ENCODE data around the gene DUOXA1.

The DUOXA1 gene

GRCh38 chr15:45131510-45131909, 1.8 kb upstream of the DUOXA1 start:
- DNase-seq (ENCODE audit: low read depth): no peak

DNA sequence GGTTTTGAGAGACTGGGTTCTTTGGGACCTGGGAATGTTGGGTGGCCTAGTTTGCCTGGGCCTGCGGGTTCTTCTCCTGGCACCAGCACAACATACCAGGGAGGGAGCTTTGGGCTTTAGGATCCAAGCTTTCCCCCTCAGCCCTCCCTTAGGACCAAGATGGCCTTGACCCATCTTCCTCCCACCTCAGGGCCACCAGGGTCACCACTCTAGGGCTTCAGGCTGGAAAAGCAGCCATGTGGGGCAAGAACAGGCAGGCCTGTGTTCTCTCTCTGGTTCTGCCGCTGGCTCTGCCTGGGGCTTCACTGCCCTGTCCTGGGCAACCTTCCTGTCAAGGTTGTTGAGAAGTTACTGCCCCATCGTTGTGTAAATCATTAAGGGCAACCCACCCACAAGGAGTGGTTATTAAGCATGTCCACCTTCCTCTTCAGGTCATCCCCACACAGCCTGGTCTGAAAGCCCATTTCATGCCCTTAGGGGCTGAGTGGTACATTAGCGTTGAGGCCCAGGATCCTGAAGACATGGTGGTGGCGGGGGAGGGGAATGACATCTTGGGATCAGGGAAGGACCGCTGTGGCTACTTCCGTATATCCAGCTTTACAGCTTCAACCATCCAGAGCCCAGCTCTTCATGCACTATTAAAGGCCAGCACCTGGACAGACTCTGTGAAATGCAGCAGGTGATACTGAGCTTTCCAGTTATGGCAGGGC, 767 bp upstream of the DUOXA1 start:
- no peak for DNase-seq (ENCODE audit: low read depth)

DNA sequence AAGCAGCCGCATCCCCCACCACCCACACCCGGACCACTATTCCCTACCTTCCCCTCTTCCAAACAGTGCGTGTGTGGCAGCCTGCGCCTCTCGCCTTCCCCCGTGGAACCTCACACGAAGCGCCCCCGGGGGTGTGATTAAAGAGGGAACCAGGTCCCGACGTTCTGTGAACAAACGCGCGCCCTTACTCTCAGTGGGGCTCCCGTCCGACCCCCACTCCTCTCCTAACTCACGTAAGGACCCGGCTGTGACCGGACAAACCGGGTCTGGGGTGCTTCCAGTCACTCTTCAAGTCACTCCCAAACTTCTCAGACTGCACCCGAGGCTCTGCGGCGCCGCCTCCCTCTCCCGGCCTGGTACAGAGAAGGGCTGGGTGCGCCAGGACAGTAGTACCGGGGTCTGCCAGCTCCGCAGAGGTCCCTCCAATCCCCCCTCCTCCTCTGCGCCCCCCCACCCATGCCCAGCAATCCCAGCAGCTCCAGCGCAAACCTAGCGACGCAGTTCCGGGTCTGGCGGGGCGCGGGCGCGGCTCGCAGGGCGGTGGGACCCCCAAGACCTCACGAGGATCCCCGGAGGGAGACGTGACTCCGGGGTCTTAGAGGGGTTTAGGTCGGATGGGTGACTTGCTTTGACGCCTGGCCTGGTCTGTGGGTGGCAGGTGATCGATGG, 574 bp downstream of the DUOXA1 start:
- DNase-seq (ENCODE audit: low read depth): no peak

DNA sequence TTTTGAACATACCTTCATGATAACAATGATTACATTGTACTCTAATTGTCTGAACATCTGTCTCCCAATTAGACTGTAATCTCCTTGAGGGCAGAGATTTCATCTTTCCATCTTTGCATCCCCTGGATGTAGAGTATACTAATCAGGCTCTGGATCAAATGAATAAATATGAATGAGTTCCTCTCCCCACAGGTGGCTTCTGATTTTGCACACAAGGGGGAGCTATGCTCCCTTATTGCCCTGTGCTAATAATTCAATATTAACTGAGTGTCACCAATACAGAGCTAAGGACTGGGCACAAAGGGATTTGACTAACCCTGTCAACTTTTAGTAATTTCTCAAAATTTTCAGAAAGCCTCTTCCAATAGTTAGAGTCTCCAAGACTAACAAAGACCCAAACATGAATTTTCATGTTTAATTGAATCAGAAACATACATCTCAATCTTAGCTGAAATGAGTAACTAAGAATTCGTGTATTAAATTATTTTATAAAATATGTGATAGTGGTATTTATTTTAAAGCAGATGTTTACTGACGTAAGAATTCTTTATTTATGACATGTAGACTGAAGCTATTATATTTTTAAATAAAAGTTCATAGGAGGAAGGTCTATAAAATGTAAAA, 3.0 kb downstream of the DUOXA1 start:
- no peak for DNase-seq (ENCODE audit: low read depth)

- DNase-seq (ENCODE audit: low read depth): no peak
These were observed 6.3 kb downstream of the DUOXA1 start for GRCh38 chr15:45123397-45123796.

DNA sequence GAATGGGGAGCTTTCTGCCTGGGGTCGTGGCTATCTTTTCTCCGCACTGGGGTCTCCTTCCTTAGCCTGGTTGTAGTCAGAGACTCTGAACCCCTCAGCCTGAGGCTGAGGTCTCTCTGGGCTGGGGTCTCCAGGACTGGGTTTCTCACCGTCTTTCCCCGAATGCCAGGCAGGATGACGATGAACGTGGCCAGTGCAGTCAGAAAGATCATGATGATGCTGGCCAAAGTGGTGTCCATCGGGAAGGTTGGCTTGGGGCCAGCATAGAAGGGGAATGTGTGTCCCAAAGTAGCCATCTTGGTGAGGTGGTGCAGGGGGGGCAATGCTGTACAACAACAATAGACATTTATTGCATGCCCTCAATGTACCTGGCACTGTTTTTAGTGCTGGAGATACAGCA, 7.0 kb downstream of the DUOXA1 start:
- no peak for DNase-seq (ENCODE audit: low read depth)

DNA sequence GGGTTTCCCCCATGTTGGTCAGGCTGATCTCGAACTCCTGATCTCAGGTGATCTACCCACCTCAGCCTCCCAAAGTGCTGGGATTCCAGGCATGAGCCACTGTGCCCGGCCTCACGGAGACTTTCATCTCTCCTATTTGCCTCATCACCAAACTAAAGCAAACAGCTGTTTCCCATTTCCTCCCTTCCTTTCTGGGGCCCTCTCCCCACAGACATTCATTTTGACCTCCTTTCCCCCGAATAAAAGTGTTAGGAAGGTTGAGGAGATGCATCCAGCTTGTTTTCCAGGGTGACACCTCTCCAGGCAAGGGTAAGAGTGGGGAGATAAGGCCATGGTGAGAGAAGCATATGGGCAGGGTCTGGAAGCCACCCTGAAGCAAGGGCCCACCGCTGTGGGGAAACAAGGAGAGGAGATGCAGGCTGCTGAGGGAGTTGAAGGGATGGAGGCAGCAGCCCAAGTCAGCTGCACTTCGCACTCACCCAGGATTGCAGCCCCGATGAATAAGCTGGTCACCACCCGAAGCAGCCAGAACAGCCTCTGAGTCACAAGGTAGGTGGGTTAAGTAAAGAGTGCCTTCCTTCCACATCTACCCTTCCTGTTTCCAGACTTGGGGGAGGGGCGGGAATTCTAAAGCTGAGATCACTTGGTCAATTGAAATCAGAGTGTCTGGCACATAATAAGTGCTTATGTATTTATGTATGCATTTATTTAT, 7.8 kb downstream of the DUOXA1 start:
- no peak for DNase-seq (ENCODE audit: low read depth)

- DNase-seq (ENCODE audit: low read depth): no peak
These were observed 8.7 kb downstream of the DUOXA1 start for GRCh38 chr15:45121020-45121419.

DNA sequence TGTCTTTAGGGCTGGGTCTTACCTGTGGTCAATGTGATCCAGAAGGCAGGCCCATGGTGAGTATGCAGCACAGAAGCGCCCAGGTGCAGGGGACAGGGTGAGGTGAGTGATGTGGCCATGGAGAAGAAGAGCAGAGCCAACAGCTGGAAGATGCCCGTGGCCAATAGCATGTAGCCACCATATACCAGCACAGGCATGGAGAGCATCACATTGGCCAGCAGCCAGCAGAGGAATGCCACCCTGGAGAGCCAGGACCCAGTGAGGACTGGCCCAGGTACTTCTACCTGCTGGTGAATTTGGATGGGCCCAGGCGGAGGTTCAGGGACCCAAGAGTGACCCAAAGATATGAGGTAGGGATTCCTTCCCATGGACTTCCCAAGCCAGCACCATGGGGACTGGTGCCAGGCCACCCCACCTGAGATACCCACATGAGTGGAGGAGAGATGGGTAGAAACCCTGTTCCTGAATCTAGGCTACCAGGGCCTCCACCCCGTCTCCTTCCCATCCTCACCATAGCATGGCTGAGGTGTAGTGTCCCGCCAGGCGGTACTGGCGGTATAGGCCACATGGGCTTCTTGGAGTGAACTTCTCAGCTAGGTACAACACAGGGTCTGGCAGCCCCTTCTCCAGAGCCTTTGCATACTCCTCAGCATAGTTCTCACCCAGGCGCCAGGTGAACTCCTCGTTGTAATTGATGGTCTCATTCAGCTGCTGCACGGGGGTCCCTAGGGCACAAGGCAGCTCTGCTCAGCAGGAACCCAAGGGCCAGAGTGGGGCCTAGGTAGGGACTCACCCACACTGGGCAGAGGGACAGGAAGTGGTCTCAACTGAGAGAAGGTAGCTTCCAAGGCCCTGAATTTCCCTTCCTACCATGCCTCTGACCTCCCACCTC, 9.4 kb downstream of the DUOXA1 start:
- DNase-seq (ENCODE audit: low read depth): no peak

DNA sequence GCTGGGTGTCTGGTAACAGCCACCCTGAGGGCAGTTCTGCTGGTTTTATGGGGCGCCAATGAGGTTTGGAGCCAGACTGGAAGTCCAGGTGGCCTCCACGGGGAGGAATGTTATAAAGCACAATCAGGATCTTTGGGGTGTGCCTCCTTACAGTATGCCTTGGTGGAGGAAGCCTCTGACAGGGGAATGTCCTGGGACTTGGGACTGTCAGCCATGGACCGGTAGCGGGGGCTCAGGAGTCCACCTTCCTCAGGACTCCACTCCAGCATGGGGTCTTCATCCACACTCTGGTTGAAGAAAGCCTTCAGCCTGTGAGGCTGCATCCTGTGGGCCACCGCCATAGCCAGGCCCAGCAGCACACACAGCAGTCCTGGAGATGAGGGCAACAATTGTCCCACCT, 10.7 kb downstream of the DUOXA1 start:
- DNase-seq (ENCODE audit: low read depth): no peak

DNA sequence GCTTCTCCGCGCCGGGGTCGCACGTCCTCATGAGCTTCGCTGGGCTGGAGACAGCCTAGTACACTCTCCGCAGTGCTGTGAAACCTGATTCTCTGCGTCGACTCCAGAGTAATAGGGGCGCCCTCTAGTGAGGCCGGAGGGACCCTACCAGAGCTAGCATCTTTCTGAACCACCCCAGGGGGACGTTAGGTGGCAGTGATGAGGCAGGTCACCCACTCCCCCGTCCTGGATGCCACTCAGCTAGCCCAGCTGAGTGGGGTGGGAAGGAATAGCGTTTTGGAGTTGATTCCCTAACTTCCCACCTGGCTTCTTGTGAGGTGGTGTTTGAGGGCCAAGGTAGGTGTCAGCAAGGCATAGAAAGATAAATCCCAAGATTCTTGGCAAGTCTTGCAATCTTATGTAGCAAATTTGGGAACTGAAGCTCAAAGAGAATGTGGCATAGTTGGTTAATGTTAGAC, 11.5 kb downstream of the DUOXA1 start:
- peak; percentile 64 for DNase-seq (ENCODE audit: low read depth)

DNA sequence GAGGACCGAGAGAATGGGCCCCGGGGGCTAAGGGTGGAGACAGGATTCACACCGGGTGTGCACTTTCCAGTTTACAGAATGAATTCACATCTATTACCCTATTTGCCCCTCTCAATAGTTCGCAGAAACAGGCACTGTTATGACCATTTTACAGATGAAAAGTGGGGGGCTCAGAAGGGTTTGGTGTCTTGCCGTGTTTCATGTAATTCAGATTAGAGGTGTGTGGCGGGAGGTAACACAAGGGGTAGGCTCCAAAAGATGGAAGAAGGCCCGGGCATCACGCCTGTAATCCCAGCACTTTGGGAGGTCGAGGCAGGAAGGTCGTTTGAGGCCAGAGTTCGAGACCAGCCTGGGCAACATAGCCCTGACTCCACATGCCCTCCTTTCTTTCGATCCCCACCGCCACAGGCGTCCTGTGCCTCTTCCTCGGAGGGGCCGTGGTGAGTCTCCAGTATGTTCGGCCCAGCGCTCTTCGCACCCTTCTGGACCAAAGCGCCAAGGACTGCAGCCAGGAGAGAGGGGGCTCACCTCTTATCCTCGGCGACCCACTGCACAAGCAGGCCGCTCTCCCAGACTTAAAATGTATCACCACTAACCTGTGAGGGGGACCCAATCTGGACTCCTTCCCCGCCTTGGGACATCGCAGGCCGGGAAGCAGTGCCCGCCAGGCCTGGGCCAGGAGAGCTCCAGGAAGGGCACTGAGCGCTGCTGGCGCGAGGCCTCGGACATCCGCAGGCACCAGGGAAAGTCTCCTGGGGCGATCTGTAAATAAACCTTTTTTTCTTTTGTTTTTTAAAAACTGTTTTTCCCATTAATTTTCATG, 12.2 kb downstream of the DUOXA1 start:
- DNase-seq (ENCODE audit: low read depth): no peak

GRCh38 chr15:45116482-45117307, 13.0 kb downstream of the DUOXA1 start:
- DNase-seq (ENCODE audit: low read depth): no peak

DNA sequence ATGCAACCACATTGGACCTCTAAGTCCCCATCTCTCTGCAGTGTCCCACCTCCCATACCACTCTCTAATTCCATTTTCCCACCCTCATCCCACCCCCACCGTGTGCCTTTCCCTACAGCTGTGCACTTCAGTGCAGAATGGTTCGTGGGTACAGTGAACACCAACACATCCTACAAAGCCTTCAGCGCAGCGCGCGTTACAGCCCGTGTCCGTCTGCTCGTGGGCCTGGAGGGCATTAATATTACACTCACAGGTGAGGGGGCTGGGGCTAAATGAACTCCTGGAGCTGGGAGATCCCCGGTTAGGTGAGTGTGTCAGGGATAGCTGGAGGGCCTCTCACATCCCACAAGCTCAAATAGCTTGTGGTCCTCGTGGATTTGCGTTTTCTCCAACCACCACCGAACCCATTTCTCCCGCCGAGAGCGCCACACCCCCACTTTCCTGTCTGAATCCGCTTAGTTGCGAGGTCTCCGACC, 13.6 kb downstream of the DUOXA1 start:
- no peak for DNase-seq (ENCODE audit: low read depth)

- no peak for DNase-seq (ENCODE audit: low read depth)
These were observed 14.3 kb downstream of the DUOXA1 start for GRCh38 chr15:45115312-45115820.

DNA sequence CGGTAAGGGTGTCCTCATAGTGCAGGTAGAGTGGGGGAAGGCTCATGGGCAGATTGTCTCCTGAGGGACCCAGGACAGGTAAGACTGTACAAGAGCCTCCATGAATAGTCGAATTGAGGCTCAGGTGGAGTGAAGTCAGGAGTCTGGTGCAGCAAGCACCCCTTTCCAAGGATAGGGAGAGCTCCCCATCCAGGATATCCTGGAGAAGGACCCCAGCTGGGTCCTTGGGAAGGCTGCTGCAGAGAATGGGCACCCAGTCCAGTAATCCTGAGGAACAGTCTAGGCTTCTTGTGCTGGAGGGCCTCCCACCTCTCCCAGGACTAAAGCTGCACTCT, 15.0 kb downstream of the DUOXA1 start:
- DNase-seq (ENCODE audit: low read depth): no peak

GRCh38 chr15:45114076-45114750, 15.5 kb downstream of the DUOXA1 start, which contains the start of the genes DUOX2 and DUOXA2:
Gene DUOX2, minus strand, starts transcription at chr15:45114172. Its CDS starts 761 bp downstream, at chr15:45113411.
Gene DUOXA2, plus strand, starts transcription at chr15:45114326. Its CDS starts 280 bp downstream, at chr15:45114606.
- DNase-seq (ENCODE audit: low read depth): no peak

DNA sequence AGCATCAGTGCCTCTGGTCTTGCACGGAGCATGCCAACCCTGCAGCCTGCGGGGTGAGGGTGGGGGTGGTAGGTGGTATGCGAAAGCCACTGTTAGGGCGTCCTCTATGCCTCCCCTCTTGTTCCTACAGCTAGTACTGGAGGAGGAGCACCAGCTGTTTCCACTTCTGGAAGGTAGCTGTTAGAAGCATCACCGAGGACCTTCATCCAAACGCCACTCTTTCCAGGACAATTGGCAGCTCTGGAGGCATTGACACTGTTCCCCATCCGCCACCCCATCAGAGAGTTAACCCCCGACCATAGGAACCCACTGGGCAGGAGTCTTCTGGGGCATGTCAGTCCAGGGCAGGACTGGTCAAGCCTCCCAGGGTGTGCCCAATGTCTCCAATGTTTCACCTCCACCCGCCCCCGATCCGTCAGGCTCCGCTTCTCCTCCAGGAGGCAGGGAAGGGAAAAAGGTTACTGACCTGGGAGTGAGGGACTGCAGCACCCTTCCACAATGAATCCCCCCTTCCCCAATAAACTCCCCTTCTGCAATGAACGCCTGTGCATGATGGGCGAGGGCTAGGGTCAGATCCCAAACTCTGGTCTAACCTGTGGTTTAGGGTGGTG, 16.2 kb downstream of the DUOXA1 start:
- no peak for DNase-seq (ENCODE audit: low read depth)
